Measurements from ENCODE around the gene PSMD4.
"Not testable (repeated sequence)": the region's sequence is repeated elsewhere in the genome, so short reads cannot be mapped to it uniquely, and the experiment has no call there.

Gene PSMD4

DNA sequence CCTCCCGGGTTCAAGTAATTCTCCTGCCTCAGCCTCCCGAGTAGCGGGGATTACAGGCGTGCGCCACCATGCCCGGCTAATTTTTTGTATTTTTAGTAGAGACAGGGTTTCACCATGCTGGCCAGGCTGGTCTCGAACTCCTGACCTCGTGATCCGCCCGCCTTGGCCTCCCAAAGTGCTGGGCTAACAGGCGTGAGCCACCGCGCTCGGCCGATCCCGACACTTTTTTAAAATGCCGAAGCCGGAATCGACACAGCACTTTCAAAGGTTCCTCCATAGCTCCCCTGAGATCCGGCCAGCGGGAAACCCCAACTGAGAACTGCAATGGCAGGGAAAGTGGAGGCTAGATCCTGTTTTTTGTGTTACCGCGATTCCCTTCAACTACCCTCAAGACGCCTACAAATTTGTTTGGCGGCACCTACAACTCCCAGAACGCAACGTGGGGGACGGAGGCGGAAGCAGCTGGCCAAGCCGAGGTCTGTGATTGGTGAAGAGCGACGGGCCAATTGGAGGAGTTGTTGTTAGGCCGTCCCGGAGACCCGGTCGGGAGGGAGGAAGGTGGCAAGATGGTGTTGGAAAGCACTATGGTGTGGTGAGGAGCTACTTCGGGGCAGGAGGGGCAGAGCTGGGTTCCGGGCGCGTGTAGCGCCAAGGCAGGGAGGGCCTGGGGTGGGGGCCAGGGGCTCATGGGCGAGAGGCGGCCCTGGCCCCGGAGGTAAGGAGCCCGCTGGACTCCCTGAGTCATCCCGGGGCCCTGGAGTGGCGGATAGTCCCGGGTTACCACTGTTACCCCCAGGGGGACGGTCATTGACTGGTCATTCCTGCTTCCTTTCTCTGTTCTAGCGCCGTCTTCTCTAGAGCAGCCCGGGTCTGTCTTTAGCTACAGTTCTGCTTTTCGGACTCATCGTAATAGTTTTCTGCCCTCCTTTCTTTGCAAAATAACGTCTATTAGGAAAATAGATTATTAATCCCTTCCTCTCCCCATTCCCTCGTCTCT, at the start of gene PSMD4:
TSS of gene PSMD4 (plus strand) at position 518 of the 997 bp plus-strand sequence. CDS start at position 567, 49 bp downstream.
- DNase-seq = peak; percentile 98 to 99

DNA sequence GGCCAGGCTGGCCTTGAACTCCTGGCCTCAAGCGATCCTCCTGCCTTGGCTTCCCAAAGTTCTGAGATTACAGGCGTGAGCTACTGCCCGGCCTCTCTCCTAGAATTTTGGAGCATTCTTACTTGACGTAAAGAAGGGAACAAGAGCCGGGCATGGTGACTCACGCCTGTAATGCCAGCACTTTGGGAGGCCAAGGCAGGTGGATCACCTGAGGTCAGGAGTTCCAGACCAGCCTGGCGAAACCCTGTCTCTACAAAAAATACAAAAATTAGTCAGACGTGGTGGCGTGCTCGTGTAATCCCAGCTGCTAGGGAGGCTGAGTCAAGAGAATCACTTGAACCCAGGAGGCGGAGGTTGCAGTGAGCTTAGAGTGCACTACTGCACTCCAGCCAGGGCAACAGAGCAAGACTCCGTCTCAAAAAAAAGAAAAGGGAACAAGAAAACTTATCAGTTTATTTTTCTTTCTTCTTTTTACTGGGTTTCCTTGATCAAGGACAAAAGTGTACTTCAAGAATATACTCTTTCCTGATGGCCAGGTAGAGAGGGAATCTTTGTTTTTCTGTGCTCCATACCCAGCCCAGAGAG, 49.1 kb upstream of the PSMD4 start:
- not testable (repeated sequence) for DNase-seq

DNA sequence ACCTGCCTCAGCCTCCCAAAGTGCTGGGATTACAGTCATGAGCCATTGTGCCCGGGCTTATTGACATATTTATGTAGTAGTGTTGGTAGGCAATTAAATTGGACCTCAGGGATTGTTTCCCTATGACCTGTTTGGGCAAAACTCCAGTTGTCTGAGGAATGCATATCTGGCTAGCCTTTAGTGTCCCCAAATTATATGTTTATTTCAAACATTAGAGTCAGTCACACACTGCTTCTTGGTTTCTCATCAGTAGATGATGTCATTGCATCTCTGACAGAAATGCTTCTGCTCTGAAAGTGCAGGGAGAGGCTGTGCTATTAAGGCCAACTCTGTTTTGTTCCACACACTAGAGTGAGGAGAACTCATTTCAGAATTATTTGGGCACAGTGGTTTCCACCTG, 43.7 kb upstream of the PSMD4 start:
- DNase-seq = no peak

DNA sequence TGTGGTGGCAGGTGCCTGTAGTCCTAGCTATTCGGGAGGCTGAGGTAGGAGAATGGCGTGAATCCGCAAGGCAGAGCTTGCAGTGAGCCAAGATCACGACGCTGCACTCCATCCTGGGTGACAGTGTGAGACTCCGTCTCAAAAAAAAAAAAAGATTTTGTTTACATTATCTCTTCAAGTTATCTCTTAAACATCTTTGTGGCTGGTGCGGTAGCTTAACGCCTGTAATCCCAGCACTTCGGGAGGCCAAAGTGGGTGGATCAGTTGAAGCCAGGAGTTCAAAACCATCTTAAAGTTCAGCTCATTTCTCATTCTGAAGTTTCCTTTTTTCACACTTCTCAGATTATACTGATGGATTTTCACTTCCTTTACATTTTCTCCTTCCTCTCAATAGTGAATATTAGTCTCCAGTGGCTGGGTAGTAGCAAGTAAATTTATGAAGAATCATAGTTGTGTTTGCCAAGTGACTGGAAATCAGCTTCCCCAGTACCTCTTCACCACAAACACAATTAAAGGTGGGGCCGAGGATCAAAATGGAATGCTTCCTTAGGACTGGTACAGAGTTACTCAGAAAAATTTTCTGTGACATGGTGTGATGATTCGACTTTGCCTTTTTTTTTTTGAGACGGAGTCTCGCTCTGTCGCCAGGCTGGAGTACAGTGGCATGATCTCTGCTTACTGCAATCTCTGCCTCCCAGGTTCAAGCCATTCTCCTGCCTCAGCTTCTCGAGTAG, 42.4 kb upstream of the PSMD4 start:
- no peak for DNase-seq

DNA sequence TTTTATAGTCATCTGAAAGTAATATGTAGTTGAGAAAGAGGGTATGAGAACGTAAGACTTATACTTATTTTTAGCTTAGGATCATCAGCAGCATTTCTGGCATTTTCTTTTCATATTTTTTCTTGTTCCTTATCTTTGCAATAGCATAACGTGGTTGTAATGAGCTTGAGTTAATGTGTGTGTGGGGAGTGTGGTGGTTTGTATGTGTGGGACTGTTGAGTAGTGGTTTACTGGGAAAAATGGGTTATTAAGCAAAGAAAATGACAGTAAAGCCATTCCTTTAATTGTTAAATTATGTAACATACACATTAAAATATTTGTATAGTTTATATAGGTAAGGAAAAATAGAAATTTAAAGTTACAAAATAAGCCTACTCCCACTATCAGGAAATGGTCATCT, 41.0 kb upstream of the PSMD4 start:
- DNase-seq = no peak

DNA sequence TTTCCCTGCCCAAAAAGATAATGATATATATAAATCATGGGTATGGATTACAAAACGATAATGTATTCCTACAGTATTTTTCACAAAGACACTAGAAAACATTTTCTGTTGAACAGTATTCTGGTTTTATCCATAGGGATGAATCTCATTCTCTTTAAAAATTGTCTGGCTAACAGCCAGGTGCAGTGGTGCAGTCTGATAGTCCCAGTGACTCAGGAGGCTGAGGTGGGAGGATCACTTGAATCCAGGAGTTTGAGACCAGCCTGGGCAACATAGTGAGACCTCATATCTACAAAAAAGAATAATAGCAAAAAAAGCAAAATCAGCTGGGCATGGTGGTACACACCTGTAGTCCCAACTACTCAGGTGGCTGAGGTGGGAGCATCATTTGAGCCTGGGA, 32.9 kb upstream of the PSMD4 start:
- no peak for DNase-seq

DNA sequence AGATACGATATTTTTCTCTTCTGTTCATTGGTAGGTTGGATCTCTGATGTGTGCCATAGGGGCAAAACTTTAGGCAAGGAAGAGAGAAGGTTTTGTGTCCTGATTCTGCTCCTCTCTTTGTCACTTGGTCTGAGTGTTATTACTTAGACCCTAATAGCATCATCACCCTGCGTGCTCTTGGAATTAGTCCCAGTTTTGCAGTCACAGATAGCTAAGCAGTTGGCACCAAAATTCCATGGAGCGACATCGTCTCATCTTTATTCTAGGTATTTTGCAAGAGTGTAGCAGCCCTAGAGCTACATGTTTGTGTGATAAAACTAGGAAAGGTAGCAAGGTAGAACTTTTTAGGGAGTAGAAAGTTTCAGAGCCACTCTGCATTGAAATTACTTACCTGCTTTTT, 32.4 kb upstream of the PSMD4 start:
- DNase-seq = no peak

DNA sequence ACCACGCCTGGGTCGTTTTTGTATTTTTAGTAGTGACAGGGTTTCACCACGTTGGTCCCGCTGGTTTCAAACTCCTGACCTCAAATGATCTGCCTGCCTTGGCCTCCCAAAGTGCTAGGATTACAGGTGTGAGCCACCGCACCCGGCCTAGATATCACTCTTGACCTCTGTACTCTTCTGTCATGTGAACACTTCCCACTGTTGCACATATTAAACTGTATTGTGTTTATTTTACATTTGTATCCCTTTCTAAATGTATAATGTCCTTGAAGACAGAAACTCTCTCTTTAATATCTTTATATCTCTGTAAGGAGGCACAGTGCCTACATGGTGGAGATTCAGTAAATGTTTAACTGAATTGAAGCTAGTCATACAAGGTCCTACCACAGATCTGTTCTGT, 19.3 kb upstream of the PSMD4 start:
- DNase-seq = no peak

DNA sequence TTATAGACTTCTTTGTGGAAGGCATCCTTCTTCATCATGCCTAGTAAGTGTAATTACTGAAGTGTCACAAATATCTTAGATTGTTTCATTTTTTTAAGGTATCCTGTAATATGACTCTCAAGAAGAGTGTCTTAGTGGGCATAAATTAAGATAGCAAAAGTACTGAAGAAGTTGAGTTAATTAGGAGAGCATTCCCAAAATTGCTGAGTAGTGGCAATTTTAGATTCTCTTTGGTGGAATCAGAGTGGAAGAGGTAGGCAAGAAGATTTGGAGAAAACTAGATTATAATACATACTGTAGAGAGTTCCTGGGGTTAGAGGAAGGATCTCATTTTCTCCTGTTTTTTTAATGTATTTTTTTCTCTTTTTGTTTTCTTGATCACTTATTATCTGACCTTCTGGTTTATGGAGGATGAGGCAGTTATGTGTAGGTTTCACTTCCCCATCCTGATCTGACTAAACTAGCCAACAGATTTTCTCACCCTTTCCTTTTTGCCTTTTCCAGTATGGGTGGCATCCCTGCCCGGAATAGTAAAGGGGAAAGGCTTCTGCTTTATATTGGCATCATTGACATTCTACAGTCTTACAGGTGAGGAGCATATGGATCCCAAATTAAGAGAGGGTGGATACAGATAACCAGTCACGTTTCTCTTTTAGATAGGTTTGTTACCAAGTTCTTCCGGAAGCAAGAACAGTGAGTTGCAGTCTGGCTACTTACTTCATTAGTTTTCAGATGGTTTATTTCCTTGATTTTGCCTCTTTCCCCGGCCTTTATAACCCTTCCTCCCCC, 16.7 kb upstream of the PSMD4 start:
- peak; percentile 4 to 42 for DNase-seq

DNA sequence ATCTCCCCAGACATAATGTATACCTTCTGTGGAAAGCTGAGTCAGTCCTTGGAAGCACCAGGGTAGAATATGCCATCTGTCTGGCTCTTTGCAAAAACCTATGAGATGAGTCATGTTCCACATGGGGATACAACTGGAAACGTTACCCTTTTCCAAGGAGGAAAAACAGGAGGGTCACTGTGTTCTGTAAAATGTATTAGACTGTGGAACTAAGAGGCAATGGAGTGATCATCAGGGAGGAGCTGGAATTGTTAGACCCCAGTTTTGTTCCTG, 16.1 kb upstream of the PSMD4 start:
- no peak for DNase-seq

DNA sequence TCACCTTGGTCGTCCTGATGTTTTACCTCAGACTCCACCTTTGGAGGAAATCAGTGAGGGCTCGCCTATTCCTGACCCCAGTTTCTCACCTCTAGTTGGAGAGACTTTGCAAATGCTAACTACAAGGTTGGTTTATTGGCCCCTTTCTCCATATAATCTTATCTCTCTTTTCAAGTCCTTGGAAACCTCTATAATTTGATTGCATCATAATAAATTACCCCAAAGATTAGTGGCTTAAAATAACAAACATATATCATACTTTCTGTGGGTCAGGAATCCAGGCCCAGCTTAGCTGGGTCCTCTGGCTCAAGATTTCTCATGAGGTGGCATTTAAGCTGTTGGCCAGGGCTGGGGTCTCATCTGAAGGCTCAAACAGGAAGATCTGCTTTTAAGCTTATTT, 12.1 kb upstream of the PSMD4 start:
- no peak for DNase-seq

DNA sequence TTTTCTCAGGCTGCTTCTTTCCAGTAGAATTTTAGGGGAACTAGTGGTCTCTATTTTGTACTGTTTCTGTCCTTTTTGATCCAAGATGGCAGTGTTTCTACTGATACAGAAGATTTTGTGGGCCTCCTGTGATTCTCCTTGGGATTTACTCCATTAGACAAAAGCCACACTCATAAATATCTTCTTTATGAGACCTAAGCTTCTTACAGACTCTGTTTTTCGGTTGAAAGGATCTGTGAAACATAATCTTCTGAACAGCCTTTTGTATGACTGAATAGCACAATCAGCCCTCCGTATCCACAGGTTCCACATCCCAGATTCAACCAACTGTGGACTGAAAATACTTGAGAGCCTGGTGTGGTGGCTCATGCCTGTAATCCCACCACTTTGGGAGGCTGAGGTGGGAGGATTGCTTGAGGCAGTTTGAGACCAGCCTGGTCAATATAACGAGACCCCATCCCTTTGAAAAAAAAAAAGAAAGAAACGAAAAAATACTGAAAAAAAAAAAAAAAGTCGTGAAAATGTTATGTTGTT, 10.8 kb upstream of the PSMD4 start:
- no peak for DNase-seq

DNA sequence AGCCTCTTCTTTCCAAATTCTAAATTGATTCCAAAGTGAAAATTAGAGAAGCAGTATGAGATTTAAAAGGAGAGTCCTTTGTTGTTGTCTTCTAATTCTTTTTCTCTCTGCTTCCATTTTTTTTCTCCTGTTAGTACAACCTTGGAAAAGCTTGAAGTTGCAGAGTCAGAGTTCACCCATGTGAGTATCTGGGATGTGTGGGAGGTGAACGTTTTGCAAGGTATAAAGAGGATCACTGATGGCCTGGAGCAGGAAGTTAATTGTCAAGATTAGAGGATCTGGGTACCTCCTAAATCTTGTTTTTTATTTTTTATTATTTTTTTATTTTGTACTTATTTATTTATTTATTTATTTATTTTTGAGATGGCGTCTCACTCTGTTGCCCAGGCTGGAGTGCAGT, 7.7 kb upstream of the PSMD4 start:
- DNase-seq = peak; percentile 6 to 55

DNA sequence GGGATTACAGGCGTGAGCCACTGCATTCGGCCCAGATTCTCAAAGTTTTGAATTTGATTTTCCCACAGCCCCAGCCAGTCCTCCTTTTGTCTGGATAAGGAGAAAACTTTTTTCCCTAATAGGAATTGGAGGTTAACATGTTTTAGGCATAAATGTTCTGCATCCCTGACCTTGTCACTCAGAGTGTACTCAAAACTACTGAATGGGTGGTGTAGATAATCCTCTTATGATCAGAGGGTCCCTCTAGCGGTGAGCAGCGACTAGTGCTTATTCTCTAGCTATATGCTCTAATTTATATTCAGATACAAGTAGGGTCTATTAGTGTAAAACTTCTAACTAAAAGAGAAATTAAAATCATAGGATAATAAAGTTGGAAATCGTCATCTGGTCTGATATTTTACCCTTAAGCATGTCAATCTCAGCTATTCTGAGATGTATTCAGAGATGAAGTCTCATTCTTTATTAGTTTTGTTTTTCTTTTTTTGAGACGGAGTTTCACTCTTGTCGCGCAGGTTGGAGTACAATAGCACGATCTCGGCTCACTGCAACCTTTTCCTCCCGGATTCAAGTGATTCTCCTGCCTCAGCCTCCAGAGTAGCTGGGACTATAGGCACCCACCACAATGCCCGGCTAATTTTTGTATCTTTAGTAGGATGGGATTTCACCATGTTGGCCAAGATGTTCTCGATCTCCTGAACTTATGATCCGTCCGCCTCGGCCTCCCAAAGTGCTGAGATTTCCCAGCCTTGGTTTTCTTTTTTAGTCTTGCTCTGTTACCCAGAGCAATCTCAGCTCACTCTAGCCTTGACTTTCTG, 2.7 kb upstream of the PSMD4 start:
- DNase-seq = peak; percentile 65 to 73

DNA sequence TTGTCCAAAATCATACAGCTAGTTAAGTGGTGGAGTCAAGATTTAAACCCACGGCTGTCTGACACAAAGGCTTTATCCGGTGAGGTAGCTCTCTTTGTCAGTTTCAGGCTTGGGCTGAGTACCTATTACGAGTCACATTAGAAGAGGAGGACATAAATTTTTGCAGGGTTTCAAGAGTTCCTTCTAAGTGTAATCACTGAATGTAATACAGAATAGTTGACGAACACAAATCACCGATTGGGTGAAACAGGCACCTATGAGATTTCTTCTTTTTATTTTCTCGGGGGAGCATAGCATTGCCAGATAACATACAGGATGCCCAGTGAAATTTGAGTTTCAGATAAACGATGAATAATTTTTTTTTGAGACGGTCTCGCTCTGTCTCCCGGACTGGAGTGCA, 847 bp downstream of the PSMD4 start:
- DNase-seq = peak in 1 of 2 donors; percentile 12

DNA sequence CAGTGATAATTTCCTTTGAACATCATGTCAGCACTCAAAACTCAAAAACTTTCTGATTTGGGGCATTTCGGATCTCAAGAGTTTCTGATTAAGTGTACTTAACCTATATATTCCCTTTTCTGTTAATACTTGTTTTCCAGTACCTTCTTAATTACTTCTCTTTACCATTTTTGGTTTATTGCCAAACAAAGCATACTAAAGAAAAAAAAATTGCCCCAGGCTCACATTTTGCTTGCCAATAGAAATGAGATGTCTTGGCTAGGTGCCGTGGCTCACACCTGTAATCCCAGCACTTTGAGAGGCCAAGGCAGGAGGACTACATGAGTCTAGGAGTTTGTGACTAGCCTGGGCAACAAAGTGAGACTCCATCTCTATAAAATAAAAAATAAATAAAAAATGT, 4.8 kb downstream of the PSMD4 start:
- no peak for DNase-seq

DNA sequence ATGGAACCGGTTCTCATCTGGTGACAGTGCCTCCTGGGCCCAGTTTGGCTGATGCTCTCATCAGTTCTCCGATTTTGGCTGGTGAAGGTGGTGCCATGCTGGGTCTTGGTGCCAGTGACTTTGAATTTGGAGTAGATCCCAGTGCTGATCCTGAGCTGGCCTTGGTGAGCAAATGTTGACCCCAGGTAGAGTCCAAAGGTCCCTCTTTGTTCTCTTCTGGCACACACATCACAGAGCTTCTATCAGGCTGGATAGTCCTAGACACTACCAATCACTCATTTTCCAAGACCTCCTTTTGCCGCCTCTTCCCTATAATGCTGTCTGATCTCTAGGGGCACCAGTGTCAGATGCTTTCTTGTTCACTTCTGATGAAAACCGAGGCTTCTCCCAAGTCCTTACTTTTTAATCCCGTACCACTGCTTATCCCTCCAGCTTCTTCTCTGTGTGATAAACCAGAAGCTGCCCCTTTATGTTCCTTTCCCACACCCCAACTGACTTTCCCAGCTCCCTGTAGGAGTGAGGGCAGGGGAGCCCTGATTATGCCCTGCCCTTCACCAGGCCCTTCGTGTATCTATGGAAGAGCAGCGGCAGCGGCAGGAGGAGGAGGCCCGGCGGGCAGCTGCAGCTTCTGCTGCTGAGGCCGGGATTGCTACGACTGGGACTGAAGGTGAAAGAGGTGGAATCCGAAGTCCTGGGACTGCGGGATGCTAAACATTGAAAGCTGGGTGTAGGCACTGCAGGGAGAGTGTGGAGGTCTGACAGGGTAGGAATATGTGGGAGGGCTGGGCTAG, 11.1 kb downstream of the PSMD4 start:
- no peak for DNase-seq

DNA sequence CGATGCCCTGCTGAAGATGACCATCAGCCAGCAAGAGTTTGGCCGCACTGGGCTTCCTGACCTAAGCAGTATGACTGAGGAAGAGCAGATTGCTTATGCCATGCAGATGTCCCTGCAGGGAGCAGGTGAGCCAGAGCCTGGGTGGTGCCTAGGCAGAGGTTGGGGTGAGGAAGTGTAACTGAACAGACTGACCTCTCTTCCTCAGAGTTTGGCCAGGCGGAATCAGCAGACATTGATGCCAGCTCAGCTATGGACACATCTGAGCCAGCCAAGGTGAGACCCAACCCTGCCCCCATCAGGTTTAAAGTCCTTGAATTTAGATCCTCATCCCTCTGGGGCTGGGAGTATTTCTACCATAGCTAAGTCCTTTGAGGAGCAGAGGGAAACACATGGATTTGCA, 11.8 kb downstream of the PSMD4 start:
- no peak for DNase-seq

DNA sequence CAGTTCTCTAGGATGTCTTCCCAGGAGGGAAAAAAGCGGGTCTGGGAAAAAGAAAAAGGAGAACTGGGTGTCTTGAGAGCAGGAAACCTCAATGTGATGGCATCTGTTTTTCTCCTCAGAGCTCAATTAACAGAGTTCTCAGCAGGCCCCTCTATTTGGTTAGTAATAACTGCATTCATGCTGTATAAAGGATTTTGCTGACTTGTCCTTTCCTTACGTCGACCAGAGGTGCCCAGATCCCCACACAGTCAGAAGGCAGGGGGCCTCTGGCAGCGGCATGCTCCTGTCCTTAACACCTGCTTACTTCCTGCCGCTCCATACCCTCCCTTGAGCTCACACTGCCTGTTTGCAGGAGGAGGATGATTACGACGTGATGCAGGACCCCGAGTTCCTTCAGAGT, 12.3 kb downstream of the PSMD4 start:
- no peak for DNase-seq

DNA sequence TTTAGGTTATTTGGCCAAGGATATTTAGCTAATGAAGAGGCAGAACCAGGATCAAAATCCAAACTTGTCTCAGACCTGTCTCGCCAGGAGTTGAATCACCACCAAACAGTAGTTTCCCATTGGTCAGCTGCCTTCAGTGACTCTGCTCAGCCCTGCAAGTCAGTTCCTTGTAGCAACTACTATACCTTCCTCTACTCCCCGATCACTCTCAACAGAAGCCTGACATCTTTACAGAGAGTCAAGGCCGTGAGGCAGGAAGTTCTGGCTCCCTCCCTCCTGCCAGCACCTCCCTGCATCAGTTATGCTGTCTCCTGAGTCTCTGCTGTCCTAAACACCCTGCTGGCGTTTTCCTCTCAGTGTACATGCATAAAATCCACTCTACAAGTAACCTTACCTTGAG, 13.2 kb downstream of the PSMD4 start:
- DNase-seq = no peak

DNA sequence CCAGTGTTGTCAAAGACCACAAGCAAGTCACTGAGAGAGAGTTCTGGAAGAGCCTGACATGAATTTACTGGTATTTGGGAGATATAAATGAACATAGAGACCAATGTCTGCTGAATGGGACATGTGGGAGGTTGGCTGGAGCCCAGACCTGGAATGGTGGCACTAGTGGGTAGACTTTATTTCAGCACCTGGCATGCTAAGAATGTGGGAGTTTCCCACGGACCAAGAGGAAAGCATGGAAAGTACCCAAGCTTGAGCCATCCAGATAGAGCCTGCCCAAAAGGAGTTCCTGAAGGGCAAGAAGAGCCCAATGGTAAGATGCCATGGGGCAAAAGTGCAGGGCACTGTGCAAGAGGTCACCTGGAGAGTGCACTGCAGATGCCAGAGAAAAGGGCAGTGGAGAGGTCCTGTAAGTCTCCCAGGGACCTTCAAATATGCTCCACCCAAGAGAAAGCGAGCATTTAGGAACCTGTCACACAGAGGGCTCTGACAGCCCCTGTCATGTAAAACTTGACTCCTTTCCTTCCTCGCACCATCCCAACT, 19.5 kb downstream of the PSMD4 start:
- peak in 1 of 2 donors; percentile 37 for DNase-seq

Measured in inflammatory macrophage treated with lipopolysaccharide for 1 hour (primary cell).